KMS-11 (cell line): ENCODE results near the gene PDHA2.

Source experiments
- H2AFZ ChIP-seq: fragments of 200-600 bp; sonication (generic); 2 replicates; pipeline ENCODE4 v1.6.1; 2016; ENCODE audit warnings: antibody characterized with exemption, mixed run types, low read depth
- H3K27ac ChIP-seq: fragments of 200-600 bp; sonication (generic); 2 replicates; pipeline ENCODE4 v1.6.1; 2016; ENCODE audit warnings: mild to moderate bottlenecking, mixed run types
- H3K27me3 ChIP-seq: fragments of 200-600 bp; sonication (generic); 2 replicates; pipeline ENCODE4 v1.6.1; 2017; ENCODE audit warnings: mild to moderate bottlenecking, low read depth, mixed run types, moderate library complexity; ENCODE audit not compliant: insufficient read depth
- H3K36me3 ChIP-seq: fragments of 200-600 bp; sonication (generic); 2 replicates; pipeline ENCODE4 v1.6.1; 2017; ENCODE audit warnings: mild to moderate bottlenecking, mixed run types; ENCODE audit not compliant: insufficient read depth
- H3K4me1 ChIP-seq: fragments of 200-600 bp; sonication (generic); 2 replicates; pipeline ENCODE4 v1.6.1; 2016; ENCODE audit warnings: mild to moderate bottlenecking, low read depth, mixed run types; ENCODE audit not compliant: poor library complexity, severe bottlenecking
- H3K4me2 ChIP-seq: fragments of 200-600 bp; sonication (generic); 2 replicates; pipeline ENCODE4 v1.7.0; 2016; ENCODE audit warnings: mild to moderate bottlenecking, mixed run types
- H3K4me3 ChIP-seq: fragments of 200-600 bp; sonication (generic); IDR thresholded peaks from 2 replicates; pipeline ENCODE4 v1.6.1; 2017; ENCODE audit warnings: low read depth, low read length, mixed read lengths; ENCODE audit not compliant: insufficient read depth
- H3K79me2 ChIP-seq: fragments of 200-600 bp; sonication (generic); 2 replicates; pipeline ENCODE4 v1.6.1; 2016; ENCODE audit warnings: low read depth, mixed run types; ENCODE audit not compliant: insufficient read depth
- H3K9ac ChIP-seq: fragments of 200-600 bp; sonication (generic); 2 replicates; pipeline ENCODE4 v1.6.1; 2016; ENCODE audit warnings: mild to moderate bottlenecking, mixed run types
- H4K20me1 ChIP-seq: fragments of 200-600 bp; sonication (generic); 2 replicates; pipeline ENCODE4 v1.6.1; 2016; ENCODE audit warnings: mild to moderate bottlenecking, mixed run types; ENCODE audit not compliant: insufficient read depth
- CTCF ChIP-seq: fragments of 200-600 bp; sonication (generic); conservative IDR thresholded peaks from 2 replicates; pipeline ENCODE4 v1.6.1; 2017; ENCODE audit warnings: low read depth, mild to moderate bottlenecking, antibody characterized with exemption, low read length, moderate library complexity, mixed read lengths

The PDHA2 gene

DNA sequence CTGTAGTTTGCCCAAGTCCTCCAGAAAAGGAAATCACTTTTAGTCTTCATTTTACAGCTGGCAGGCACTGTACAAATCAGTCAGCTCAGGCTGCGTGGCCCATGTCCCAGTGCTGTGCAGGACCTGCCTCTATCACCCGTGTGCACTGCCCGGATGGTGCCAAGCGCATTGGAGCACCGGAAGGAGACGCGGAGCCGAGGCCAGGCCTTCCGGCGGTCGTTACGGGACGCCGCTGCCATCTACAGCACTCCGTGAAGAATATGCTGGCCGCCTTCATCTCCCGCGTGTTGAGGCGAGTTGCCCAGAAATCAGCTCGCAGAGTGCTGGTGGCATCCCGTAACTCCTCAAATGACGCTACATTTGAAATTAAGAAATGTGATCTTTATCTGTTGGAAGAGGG, at the start of gene PDHA2:
TSS of gene PDHA2 (plus strand) at position 203 of the 400 bp plus-strand sequence. CDS start at position 261, 58 bp downstream.
- Histone ChIP-seq H2AFZ (no peak within 1 kb of the TSS), H3K9ac (no peak within 1 kb of the TSS), H3K4me2 (no peak within 1 kb of the TSS), H3K79me2 (no peaks in the 10 kb centered on the region), H4K20me1 (no peaks in the 10 kb centered on the region), H3K27me3 (no peaks in the 10 kb centered on the region), H3K36me3 (no peaks in the 10 kb centered on the region), H3K4me3 (no peak within 1 kb of the TSS), H3K4me1 (no peaks in the 10 kb centered on the region), H3K27ac (no peak within 1 kb of the TSS)
- TF ChIP-seq CTCF, result no peak

DNA sequence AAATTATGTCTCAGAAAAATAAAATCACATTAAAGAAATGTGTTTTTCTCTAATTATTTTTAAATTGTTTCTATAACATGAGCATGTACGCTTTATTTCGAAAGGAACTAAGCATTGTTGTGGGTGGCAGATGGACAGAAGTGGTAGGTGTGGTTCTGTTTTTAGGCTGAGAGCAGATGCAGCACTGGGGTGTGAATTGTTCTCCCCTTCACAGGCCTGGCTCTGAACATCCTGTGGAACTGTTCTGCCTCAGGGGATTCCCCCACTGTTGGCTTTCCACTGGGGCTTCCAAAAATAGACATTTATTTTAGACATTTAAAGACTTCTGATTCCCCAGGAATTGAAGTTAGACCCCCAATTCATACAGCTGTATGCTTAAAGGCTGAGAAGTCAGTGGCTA, 41.9 kb upstream of the PDHA2 start:
- no peak overlapping the region for H3K4me3 ChIP-seq
- H3K4me2 ChIP-seq, result no peak overlapping the region
- no peak overlapping the region for H3K27ac ChIP-seq
- H2AFZ ChIP-seq, result no peak overlapping the region
- H3K36me3 ChIP-seq, result no peaks in the 10 kb centered on the region
- no peak overlapping the region for H3K9ac ChIP-seq
- no peak for TF ChIP-seq CTCF
- H4K20me1 ChIP-seq, result no peaks in the 10 kb centered on the region
- H3K27me3 ChIP-seq, result no peaks in the 10 kb centered on the region
- no peaks in the 10 kb centered on the region for H3K79me2 ChIP-seq
- peaks cover 5% of the 10 kb centered on the region for H3K4me1 ChIP-seq

DNA sequence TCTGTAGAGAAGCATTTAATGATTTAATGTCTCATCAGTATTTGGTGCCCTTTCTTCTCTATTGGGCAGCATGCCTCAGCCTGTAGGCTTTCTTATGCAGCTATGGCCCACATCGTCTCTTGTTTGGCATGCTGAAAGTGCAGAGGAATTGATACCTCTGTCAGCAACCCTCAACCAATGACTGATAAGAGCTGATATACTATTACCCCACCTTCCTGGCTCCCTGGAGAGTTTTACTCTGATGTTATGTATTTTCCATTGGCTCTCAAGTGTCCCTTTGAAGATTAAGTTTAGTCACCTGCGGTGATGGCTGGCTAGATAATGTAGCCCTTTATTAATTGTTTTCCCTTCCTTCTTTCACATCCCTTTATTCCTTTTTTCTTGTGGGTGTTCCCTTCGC, 41.2 kb upstream of the PDHA2 start:
- no peak overlapping the region for H3K4me2 ChIP-seq
- H3K27me3 ChIP-seq, result no peaks in the 10 kb centered on the region
- no peak for TF ChIP-seq CTCF
- H3K9ac ChIP-seq, result no peak overlapping the region
- no peaks in the 10 kb centered on the region for H3K36me3 ChIP-seq
- no peak overlapping the region for H3K27ac ChIP-seq
- H3K4me3 ChIP-seq, result no peak overlapping the region
- no peaks in the 10 kb centered on the region for H3K79me2 ChIP-seq
- no peak overlapping the region for H2AFZ ChIP-seq
- no peaks in the 10 kb centered on the region for H4K20me1 ChIP-seq
- peaks cover 5% of the 10 kb centered on the region for H3K4me1 ChIP-seq

DNA sequence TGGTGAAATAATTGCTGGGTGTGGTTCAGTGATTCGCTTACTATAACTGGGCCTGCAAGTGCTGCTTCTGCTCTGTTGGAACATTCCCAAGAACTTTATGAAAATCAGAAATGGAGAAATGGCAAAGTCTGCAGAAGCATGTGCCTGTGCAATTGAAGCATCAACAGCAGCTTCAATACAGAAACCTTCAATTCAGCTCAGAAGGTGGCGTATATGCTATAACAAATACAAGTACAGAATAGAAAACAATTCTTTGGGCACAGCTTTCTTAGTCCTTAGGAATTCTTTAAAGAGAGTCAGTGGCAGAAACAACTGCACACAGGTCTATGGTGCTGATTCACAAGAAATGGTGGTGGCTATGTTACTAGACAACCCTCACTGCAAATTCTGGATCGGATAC, 18.0 kb upstream of the PDHA2 start:
- no peaks in the 10 kb centered on the region for H3K36me3 ChIP-seq
- H3K79me2 ChIP-seq, result no peaks in the 10 kb centered on the region
- no peak overlapping the region for H3K9ac ChIP-seq
- H3K27ac ChIP-seq, result no peak overlapping the region
- peaks cover 24% of the 10 kb centered on the region for H3K4me1 ChIP-seq
- no peak for TF ChIP-seq CTCF
- no peaks in the 10 kb centered on the region for H4K20me1 ChIP-seq
- H2AFZ ChIP-seq, result no peak overlapping the region
- H3K27me3 ChIP-seq, result no peaks in the 10 kb centered on the region
- no peak overlapping the region for H3K4me2 ChIP-seq
- no peak overlapping the region for H3K4me3 ChIP-seq
